PC-9 (cell line): ENCODE data around the gene UPK2.

Experiments used
- CTCF ChIP-seq: fragments of 200-600 bp; sonication (generic); conservative IDR thresholded peaks from 2 replicates; pipeline ENCODE4 v1.6.1; 2017; ENCODE audit warnings: mixed run types, antibody characterized with exemption, mild to moderate bottlenecking, moderate library complexity
- EZH2 ChIP-seq: fragments of 200-600 bp; sonication (generic); IDR thresholded peaks from 2 replicates; pipeline ENCODE4 v1.8.0; 2017; ENCODE audit warnings: antibody characterized with exemption, low read depth

- no peak for TF ChIP-seq CTCF
- no peak for TF ChIP-seq EZH2
These were observed 42.5 kb upstream of the UPK2 start for GRCh38 chr11:118913411-118914125.
